H9 (cell line): ENCODE measurements around the gene ITPR2. TPM values are rescaled to one million over a fixed set of nuclear protein-coding genes. Genes with fewer than 3 reads are reported as not detected.

ENCODE experiments used
- DNase-seq: peaks from one replicate; pipeline ENCODE4 v3.0.0-alpha.2; 2017
- H2AFZ ChIP-seq: one replicate; pipeline ENCODE4 v1.6.1; 2013; ENCODE audit warnings: mild to moderate bottlenecking, low read length, control low read depth, moderate library complexity
- H2AK5ac ChIP-seq: 2 replicates; pipeline ENCODE4 v1.6.1; 2013; ENCODE audit warnings: low read length, control low read depth, mixed read lengths; ENCODE audit not compliant: insufficient read length
- H2BK120ac ChIP-seq: one replicate; pipeline ENCODE4 v1.6.1; 2013; ENCODE audit warnings: low read depth, mild to moderate bottlenecking, low read length, control low read depth, inconsistent platforms; ENCODE audit not compliant: poor library complexity, severe bottlenecking
- H2BK12ac ChIP-seq: 2 replicates; pipeline ENCODE4 v1.6.1; 2013; ENCODE audit warnings: low read length, control low read depth, mixed read lengths, low read depth; ENCODE audit not compliant: insufficient read length
- H2BK15ac ChIP-seq: 2 replicates; pipeline ENCODE4 v1.6.1; 2013; ENCODE audit warnings: low read depth, low read length, control low read depth
- H2BK20ac ChIP-seq: one replicate; pipeline ENCODE4 v1.6.1; 2013; ENCODE audit warnings: low read depth, mild to moderate bottlenecking, low read length, control low read depth, inconsistent platforms; ENCODE audit not compliant: poor library complexity, severe bottlenecking
- H2BK5ac ChIP-seq: 2 replicates; pipeline ENCODE4 v1.6.1; 2013; ENCODE audit warnings: low read length, control low read depth, mixed read lengths; ENCODE audit not compliant: insufficient read length
- H3K14ac ChIP-seq: 2 replicates; pipeline ENCODE4 v1.6.1; 2013; ENCODE audit warnings: low read length, control low read depth; ENCODE audit not compliant: insufficient read depth
- H3K18ac ChIP-seq: 2 replicates; pipeline ENCODE4 v1.6.1; 2013; ENCODE audit warnings: low read depth, mild to moderate bottlenecking, mixed read lengths, low read length, control low read depth; ENCODE audit not compliant: insufficient read length
- H3K23ac ChIP-seq: 2 replicates; pipeline ENCODE4 v1.6.1; 2013; ENCODE audit warnings: low read length, control low read depth, mixed read lengths, low read depth; ENCODE audit not compliant: insufficient read length
- H3K23me2 ChIP-seq: 2 replicates; pipeline ENCODE4 v1.6.1; 2013; ENCODE audit warnings: low read depth, mild to moderate bottlenecking, mixed read lengths, low read length, control low read depth; ENCODE audit not compliant: insufficient read length, poor library complexity, severe bottlenecking
- H3K27ac ChIP-seq: 2 replicates; pipeline ENCODE4 v1.5.1; 2013; ENCODE audit warnings: low read length, control low read depth, mixed read lengths, low read depth; ENCODE audit not compliant: insufficient read length
- H3K27me3 ChIP-seq: 2 replicates; pipeline ENCODE4 v1.6.1; 2013; ENCODE audit warnings: low read length, control low read depth, inconsistent platforms; ENCODE audit not compliant: insufficient read depth
- H3K4ac ChIP-seq: 2 replicates; pipeline ENCODE4 v1.6.1; 2013; ENCODE audit warnings: low read depth, mild to moderate bottlenecking, control low read depth, inconsistent platforms, low read length, moderate library complexity
- H3K4me1 ChIP-seq: 2 replicates; pipeline ENCODE4 v1.6.1; 2013; ENCODE audit warnings: low read length, control low read depth, inconsistent platforms; ENCODE audit not compliant: insufficient read depth
- H3K4me2 ChIP-seq: 2 replicates; pipeline ENCODE4 v1.6.1; 2013; ENCODE audit warnings: low read length, control low read depth, mixed read lengths; ENCODE audit not compliant: insufficient read length, insufficient read depth
- H3K56ac ChIP-seq: 2 replicates; pipeline ENCODE4 v1.6.1; 2013; ENCODE audit warnings: low read depth, mild to moderate bottlenecking, mixed read lengths, low read length, control low read depth; ENCODE audit not compliant: insufficient read length
- H3K79me1 ChIP-seq: 2 replicates; pipeline ENCODE4 v1.6.1; 2013; ENCODE audit warnings: low read depth, mild to moderate bottlenecking, moderate library complexity, low read length, control low read depth, inconsistent platforms; ENCODE audit not compliant: insufficient read depth, poor library complexity, severe bottlenecking
- H3K79me2 ChIP-seq: 2 replicates; pipeline ENCODE4 v1.6.1; 2013; ENCODE audit warnings: low read length, control low read depth, inconsistent platforms; ENCODE audit not compliant: insufficient read depth
- H3K9ac ChIP-seq: 2 replicates; pipeline ENCODE4 v1.6.1; 2013; ENCODE audit warnings: low read length, control low read depth, mixed read lengths; ENCODE audit not compliant: insufficient read length; ENCODE audit errors: extremely low read depth
- H3K9me3 ChIP-seq: one replicate; pipeline ENCODE4 v1.6.1; 2013; ENCODE audit warnings: low read depth, low read length, inconsistent platforms; ENCODE audit not compliant: control insufficient read depth
- H3T11ph ChIP-seq: one replicate; pipeline ENCODE4 v1.6.1; 2013; ENCODE audit warnings: mild to moderate bottlenecking, low read length, control low read depth, inconsistent platforms
- H4K20me1 ChIP-seq: one replicate; pipeline ENCODE4 v1.6.1; 2013; ENCODE audit not compliant: control insufficient read depth, insufficient read length, insufficient read depth
- H4K5ac ChIP-seq: 2 replicates; pipeline ENCODE4 v1.6.1; 2013; ENCODE audit warnings: low read depth, mild to moderate bottlenecking, mixed read lengths, low read length, control low read depth; ENCODE audit not compliant: insufficient read length
- H4K8ac ChIP-seq: replicated peaks from 2 replicates; pipeline ENCODE4 v1.6.1; 2013; ENCODE audit warnings: low read length, control low read depth, mixed read lengths, low read depth; ENCODE audit not compliant: insufficient read length
- H4K91ac ChIP-seq: 2 replicates; pipeline ENCODE4 v1.6.1; 2013; ENCODE audit warnings: low read depth, mild to moderate bottlenecking, moderate library complexity, mixed read lengths, low read length, control low read depth; ENCODE audit not compliant: insufficient read length
- H3K27ac Mint-ChIP-seq, 3 experiments: 2 replicates in 2 of 3; 3 replicates in 1 of 3; pipeline ENCODE4 v1.8.0; 2020 to 2021; ENCODE audit warnings: mixed read lengths in 3 of 3, mild to moderate bottlenecking in 1 of 3, moderate library complexity in 1 of 3
- H3K27me3 Mint-ChIP-seq: 2 replicates; pipeline ENCODE4 v1.8.0; 2021; ENCODE audit warnings: low read depth, mild to moderate bottlenecking, moderate library complexity, mixed read lengths
- H3K36me3 Mint-ChIP-seq, 3 experiments: 2 replicates in 2 of 3; 3 replicates in 1 of 3; pipeline ENCODE4 v1.8.0; 2020 to 2021; ENCODE audit warnings: low read depth in 3 of 3, mixed read lengths in 3 of 3; ENCODE audit not compliant: insufficient read depth in 1 of 3
- H3K4me1 Mint-ChIP-seq, 2 experiments: 2 replicates each; pipeline ENCODE4 v1.8.0; 2020; ENCODE audit warnings: mixed read lengths in 2 of 2
- H3K4me3 Mint-ChIP-seq, 2 experiments: 2 replicates in 1 of 2; 3 replicates in 1 of 2; pipeline ENCODE4 v1.8.0; 2020 to 2021; ENCODE audit warnings: mild to moderate bottlenecking in 2 of 2, mixed read lengths in 2 of 2, moderate library complexity in 1 of 2
- H3K9me3 Mint-ChIP-seq, 2 experiments: 2 replicates in 1 of 2; 3 replicates in 1 of 2; pipeline ENCODE4 v1.8.0; 2020; ENCODE audit warnings: mild to moderate bottlenecking in 2 of 2, mixed read lengths in 2 of 2, moderate library complexity in 1 of 2
- CTCF ChIP-seq: fragments of 200-600 bp; sonication (generic); conservative IDR thresholded peaks from 3 replicates; pipeline ENCODE4 v1.8.0; 2021; ENCODE audit warnings: antibody characterized with exemption, mild to moderate bottlenecking
- WGBS: extraction: QIAGEN DNeasy Blood & Tissue Kit; methylation state at CpG from one replicate; pipeline ENCODE4 v1.1.7; 2013; ENCODE audit warnings: missing lambda C conversion rate, low lambda C conversion rate, mixed read lengths; ENCODE audit not compliant: insufficient read length; ENCODE audit errors: extremely low coverage; 5-methylcytosine and 5-hydroxymethylcytosine counted together
- total RNA-seq: library from RNA; stranded (reverse); gene quantifications from 2 replicates; pipeline ENCODE4 v1.2.1, GENCODE V29; 2021

The ITPR2 gene
- total RNA-seq, 1 experiment from 2014 or later = 14.8 TPM

- Histone ChIP-seq H3K14ac (no peak overlapping the region), H3K4ac (no peak overlapping the region), H3K79me2 (peaks cover 6% of the 10 kb centered on the region; the same call in 1 of the 2 replicates), H3K23me2 (no peaks in the 10 kb centered on the region), H3K4me2 (no peak overlapping the region), H4K5ac (no peak overlapping the region), H2BK120ac (no peak overlapping the region), H3K9me3 (peaks cover 5% of the 10 kb centered on the region), H2BK20ac (no peak overlapping the region), H4K8ac (no peak overlapping the region), H3K4me1 (peaks cover 22% of the 10 kb centered on the region; the same call in 1 of the 2 replicates), H2BK12ac (no peak overlapping the region), H3K9ac (no peak overlapping the region), H3K79me1 (no peaks in the 10 kb centered on the region), H3T11ph (no peak overlapping the region), H3K27ac (no peak overlapping the region), H4K91ac (no peak overlapping the region), H4K20me1 (no peaks in the 10 kb centered on the region), H3K23ac (no peak overlapping the region), H3K27me3 (no peaks in the 10 kb centered on the region), H3K18ac (no peak overlapping the region), H3K56ac (no peak overlapping the region), H2AFZ (no peak overlapping the region), H2BK5ac (no peak overlapping the region), H2BK15ac (no peak overlapping the region), H2AK5ac (no peak overlapping the region)
- Mint-ChIP-seq H3K36me3 (peaks cover 4 to 9% (median 7%) of the 10 kb centered on the region in 3 experiments; a peak in 5 of 7 replicates), H3K4me1 (peaks cover 26 to 44% of the 10 kb centered on the region in 2 experiments), H3K4me3 (no peak overlapping the region), H3K27ac (peak overlapping the region in 2 of 3 experiments; percentile 33 to 63; a peak in 4 of 7 replicates), H3K9me3 (peaks cover 4 to 6% of the 10 kb centered on the region in 2 experiments; a peak in 4 of 5 replicates), H3K27me3 (no peaks in the 10 kb centered on the region)
- TF ChIP-seq CTCF = no peak
- WGBS = no CpG with 5 or more reads among the region's 5 CpGs
- DNase-seq = no peak
Observed at GRCh38 chr12:26744042-26744626, 88.9 kb downstream of the ITPR2 start.
